RWPE1 (cell line): ENCODE measurements around the gene STK33.

Experiments used
- CTCF ChIA-PET: fragments of 350-600 bp; sonication (Branson Sonifier 250); formaldehyde crosslinking; extraction: SDS; loops from one replicate; lab custom pipeline; 2021; lab: Yijun Ruan, JAX
- POLR2A ChIA-PET: fragments of 400-600 bp; formaldehyde crosslinking; extraction: SDS; loops from one replicate; lab custom pipeline; 2020; ENCODE audit warnings: antibody characterized with exemption; ENCODE audit not compliant: low non-redundant PET; lab: Yijun Ruan, JAX
- DNase-seq: peaks from one replicate; pipeline ENCODE4 v3.0.0; 2012; ENCODE audit warnings: low spot score
- H3K27ac ChIP-seq: fragments of 450-650 bp; 2 replicates; pipeline ENCODE4 v1.5.1; 2017
- TF ChIP-seq, protein P1 (sequence below): fragments of 450-650 bp; conservative IDR thresholded peaks from 2 replicates; pipeline ENCODE4 v1.5.1; 2017; ENCODE audit warnings: low read depth, mild to moderate bottlenecking

Gene STK33

GRCh38 chr11:8608652-8609051 lies 14.6 kb upstream of the STK33 start:
- no peak overlapping the region for H3K27ac ChIP-seq
- DNase-seq, result no peak
- TF ChIP-seq, protein P1, sequence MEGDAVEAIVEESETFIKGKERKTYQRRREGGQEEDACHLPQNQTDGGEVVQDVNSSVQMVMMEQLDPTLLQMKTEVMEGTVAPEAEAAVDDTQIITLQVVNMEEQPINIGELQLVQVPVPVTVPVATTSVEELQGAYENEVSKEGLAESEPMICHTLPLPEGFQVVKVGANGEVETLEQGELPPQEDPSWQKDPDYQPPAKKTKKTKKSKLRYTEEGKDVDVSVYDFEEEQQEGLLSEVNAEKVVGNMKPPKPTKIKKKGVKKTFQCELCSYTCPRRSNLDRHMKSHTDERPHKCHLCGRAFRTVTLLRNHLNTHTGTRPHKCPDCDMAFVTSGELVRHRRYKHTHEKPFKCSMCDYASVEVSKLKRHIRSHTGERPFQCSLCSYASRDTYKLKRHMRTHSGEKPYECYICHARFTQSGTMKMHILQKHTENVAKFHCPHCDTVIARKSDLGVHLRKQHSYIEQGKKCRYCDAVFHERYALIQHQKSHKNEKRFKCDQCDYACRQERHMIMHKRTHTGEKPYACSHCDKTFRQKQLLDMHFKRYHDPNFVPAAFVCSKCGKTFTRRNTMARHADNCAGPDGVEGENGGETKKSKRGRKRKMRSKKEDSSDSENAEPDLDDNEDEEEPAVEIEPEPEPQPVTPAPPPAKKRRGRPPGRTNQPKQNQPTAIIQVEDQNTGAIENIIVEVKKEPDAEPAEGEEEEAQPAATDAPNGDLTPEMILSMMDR, result no peak
- POLR2A ChIA-PET, result interaction anchor here (0.7 kb wide), 1 partner anchor 73 kb away, joined by 3 read pairs; no protein-coding TSS in a partner anchor
- CTCF ChIA-PET, result interaction anchor here (0.7 kb wide), 1 partner anchor 80 kb away, joined by 4 read pairs; no protein-coding TSS in a partner anchor

DNA sequence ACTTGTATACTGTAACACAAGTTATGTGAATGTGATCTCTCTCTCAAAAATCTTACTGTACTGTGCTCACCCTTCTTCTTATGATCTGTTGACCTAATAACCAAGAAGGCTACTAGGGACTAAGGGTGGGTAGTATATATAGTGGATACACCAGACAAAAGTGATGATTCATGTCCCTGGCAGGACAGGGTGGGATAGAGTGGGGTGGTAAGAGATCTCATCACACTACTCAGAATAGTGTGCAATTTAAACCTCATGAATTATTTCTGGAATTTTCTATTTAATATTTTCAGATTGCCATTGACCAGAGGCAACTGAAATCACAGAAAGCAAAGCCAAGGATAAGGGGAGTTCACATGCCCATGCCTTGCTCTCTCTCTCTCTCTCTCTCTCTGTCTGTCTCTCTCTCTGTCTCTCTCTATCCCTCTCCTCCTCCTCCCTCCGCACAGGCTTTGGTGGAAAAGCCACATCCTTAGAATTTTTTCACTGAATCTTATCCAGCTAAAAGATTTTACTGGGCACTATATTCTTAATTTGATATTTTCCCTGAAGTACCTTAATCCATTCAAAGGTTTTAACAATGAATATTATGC lies 12.0 kb upstream of the STK33 start:
- no peak overlapping the region for H3K27ac ChIP-seq
- DNase-seq, result no peak
- TF ChIP-seq, protein P1, result no peak
- CTCF ChIA-PET, result no interaction called here
- POLR2A ChIA-PET, result no interaction called here

DNA sequence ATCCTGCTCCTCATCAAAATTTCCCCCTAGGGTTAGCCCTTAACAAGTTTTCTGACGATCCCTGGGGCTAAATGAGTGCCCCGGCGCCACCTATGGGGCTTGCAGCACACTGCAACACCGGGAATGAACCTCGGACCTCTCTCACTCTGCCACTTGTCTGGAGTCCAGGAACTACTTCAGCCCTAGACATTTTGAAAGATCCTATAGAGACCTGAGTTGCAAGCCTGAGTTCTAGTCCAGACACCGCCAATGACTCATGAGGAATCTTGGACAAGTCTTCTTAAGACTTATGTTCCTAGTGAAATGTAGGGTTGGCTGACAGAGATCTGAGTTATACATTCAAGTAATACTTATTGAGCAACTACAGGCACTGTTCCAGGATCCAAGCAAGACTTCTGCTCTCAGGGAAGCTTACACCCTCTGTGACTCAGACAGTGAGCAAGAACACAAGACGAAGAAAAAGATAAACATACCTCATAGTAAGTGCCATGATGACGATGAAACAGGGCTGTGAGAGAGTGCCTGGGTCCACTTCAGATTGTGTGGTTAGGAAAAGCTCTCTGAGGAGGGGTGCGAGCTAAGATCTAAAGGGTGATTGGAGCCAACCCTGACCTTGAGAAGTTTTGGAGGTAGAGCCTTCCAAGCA lies 10.2 kb upstream of the STK33 start:
- peak; percentile 88 for DNase-seq
- ChIA-PET POLR2A (interaction anchor here (1.8 kb wide), 1 partner anchor 78 kb away, joined by 5 read pairs; the partner anchor contains the start of genes RPL27A and TRIM66), CTCF (interaction anchor here (0.6 kb wide), 1 partner anchor 44 kb away, joined by 3 read pairs; no protein-coding TSS in a partner anchor)
- TF ChIP-seq, protein P1, result peak; percentile 89
- peak overlapping the region; percentile 80 for H3K27ac ChIP-seq

- H3K27ac ChIP-seq, result peak overlapping the region; percentile 80
- ChIA-PET CTCF (interaction anchor here (0.7 kb wide), 2 partner anchors 30 to 63 kb away, joined by 3 read pairs; no protein-coding TSS in a partner anchor), POLR2A (interaction anchor here (1.8 kb wide), 1 partner anchor 79 kb away, joined by 5 read pairs; the partner anchor contains the start of genes RPL27A and TRIM66)
Measured at GRCh38 chr11:8603696-8604077, 9.7 kb upstream of the STK33 start.

GRCh38 chr11:8601376-8602133 lies 7.5 kb upstream of the STK33 start:
- TF ChIP-seq, protein P1, result no peak
- CTCF ChIA-PET, result no interaction called here
- H3K27ac ChIP-seq, result no peak overlapping the region
- DNase-seq, result no peak
- POLR2A ChIA-PET, result no interaction called here

More at GRCh38 chr11:8603696-8604077, 9.7 kb upstream of the STK33 start:
- DNase-seq, result no peak
- TF ChIP-seq, protein P1, result no peak

DNA sequence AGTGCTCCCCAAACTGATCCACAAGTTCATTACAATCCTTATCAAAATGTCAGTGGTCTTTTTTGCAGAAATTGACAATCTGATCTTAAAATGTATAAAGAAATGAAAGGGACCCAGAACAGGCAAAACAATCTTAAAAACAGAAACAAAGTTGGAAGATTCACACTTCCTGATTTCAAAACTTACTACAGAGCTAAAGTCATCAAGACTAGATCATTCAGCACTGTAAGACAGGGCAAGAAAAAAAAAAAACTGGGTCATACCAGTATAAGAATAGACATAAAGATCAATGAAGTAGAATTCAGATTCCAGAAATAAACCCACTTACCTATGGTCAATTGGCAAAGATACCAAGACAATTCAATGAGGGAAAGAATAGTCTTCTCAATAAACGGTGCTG lies 4.5 kb upstream of the STK33 start:
- no peak overlapping the region for H3K27ac ChIP-seq
- POLR2A ChIA-PET, result interaction anchor here (0.6 kb wide), 1 partner anchor 84 kb away, joined by 3 read pairs; the partner anchor contains the start of gene RPL27A
- CTCF ChIA-PET, result interaction anchor here (1.0 kb wide), 1 partner anchor 122 kb away, joined by 3 read pairs; no protein-coding TSS in a partner anchor
- DNase-seq, result no peak
- TF ChIP-seq, protein P1, result no peak
